ENCODE data around the gene ERGIC2. TPM values are rescaled to one million over a fixed set of nuclear protein-coding genes. Genes with fewer than 3 reads are reported as not detected.

Gene ERGIC2
- total and polyA plus RNA-seq, 2 donors from 2014 or later: 60.5 to 65.1 TPM

DNA sequence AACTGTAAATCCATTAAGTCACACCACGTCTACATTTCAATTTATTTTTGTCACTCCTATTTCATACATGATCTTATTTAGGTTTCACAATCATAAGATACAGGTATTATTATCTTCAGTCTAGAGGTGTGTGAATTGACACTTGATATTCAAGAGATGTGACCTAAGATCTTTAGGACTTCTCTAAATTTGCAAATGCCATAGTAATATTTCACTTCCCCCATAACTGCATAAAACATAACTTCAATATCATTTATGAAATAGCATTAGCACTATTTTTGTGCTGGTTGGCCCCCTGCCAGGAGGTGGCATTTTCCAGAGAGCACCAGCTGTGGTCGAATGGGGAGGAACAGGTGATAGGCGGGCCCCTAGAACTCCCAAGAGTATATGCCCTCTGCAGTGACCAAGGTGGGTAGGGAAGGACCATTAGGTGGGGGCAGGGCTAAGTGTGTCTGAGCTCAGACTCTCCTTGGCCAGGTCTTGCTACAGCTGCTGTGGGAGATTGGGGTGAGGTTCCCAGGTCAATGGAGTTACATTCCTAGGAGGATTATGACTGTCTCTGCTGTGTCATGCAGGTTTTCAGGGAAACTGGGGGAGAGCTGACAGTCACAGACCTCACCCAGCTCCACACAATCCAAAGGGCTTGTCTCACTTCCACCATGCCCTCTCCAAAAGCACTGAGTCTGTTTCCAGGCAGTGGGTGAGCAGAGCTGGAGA, 49.2 kb upstream of the ERGIC2 start:
- H3K36me3 ChIP-seq (ENCODE audit: control insufficient read depth in 2 of 3, insufficient read depth in 3 of 3, low read length in 3 of 3): no peaks in the 10 kb centered on the region
- H3K4me3 ChIP-seq (ENCODE audit: low read length in 3 of 3): no peak overlapping the region
- no peak overlapping the region for H3K27ac ChIP-seq (ENCODE audit: low read depth in 2 of 2, low read length in 2 of 2)
- intact Hi-C loops (cut with DNase I): no loop called here
- no peak overlapping the region for H3K9ac ChIP-seq (ENCODE audit: low read length in 3 of 3)
- no peak for DNase-seq
- TF ChIP-seq CTCF (IDR thresholded peaks at IDR 0.05; ENCODE audit: borderline replicate concordance, extremely low read depth, insufficient read depth): no peak
- no peaks in the 10 kb centered on the region for H3K4me1 ChIP-seq (ENCODE audit: control insufficient read depth in 2 of 3, insufficient read depth in 2 of 3, low read depth in 1 of 3, low read length in 3 of 3)
- H3K9me3 ChIP-seq (ENCODE audit: control insufficient read depth in 2 of 3, insufficient read depth in 1 of 3, low read length in 3 of 3): no peaks in the 10 kb centered on the region
- no peaks in the 10 kb centered on the region for H3K27me3 ChIP-seq (ENCODE audit: control insufficient read depth, insufficient read depth, low read length)
- FAIRE-seq: no peak

DNA sequence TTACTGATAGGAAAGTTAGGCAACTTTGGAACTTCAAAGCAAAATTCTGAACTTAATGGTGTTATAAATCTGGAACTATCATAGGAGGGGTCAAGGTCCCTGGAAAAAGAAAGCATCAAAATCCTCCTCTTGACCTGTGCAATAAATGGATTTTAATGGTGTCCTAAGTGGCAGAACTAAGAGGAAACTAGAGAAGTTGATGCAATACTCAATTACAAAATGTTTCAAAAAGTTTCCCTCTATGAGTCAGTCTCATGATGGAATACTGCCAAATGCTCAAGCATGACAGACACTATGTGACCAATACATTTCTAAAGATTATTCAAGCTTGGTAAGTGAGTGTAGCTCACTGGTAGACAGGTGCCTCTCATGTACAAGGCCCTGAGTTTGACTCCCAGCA, 47.7 kb upstream of the ERGIC2 start:
- Histone ChIP-seq H3K9me3 (ENCODE audit: control insufficient read depth in 2 of 3, insufficient read depth in 1 of 3, low read length in 3 of 3) (no peaks in the 10 kb centered on the region), H3K9ac (ENCODE audit: low read length in 3 of 3) (no peak overlapping the region), H3K4me1 (ENCODE audit: control insufficient read depth in 2 of 3, insufficient read depth in 2 of 3, low read depth in 1 of 3, low read length in 3 of 3) (no peaks in the 10 kb centered on the region), H3K27me3 (ENCODE audit: control insufficient read depth, insufficient read depth, low read length) (no peaks in the 10 kb centered on the region), H3K4me3 (ENCODE audit: low read length in 3 of 3) (no peak overlapping the region), H3K36me3 (ENCODE audit: control insufficient read depth in 2 of 3, insufficient read depth in 3 of 3, low read length in 3 of 3) (no peaks in the 10 kb centered on the region), H3K27ac (ENCODE audit: low read depth in 2 of 2, low read length in 2 of 2) (no peak overlapping the region)
- intact Hi-C loops (cut with DNase I): no loop called here
- TF ChIP-seq CTCF (IDR thresholded peaks at IDR 0.05; ENCODE audit: borderline replicate concordance, extremely low read depth, insufficient read depth): no peak
- FAIRE-seq (no peak), DNase-seq (no peak)

DNA sequence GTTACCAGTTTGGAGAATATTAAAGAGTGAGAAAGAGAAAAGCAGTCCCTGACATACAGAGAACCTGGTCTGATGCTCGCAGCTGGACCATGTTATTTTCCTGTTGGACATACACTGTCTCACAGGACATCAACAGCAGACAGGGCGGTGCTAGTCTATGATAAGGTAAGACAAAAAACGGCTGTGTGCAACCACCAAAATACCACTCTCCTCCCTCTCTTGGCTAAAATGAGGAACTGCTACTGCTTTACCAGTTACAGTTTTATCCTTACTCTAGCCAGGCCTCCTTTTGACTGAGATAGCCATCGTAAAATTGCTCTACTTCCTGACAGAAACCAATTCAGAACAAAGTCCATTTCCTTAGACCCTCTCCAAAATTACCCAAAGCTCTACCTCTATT, 47.0 kb upstream of the ERGIC2 start:
- no peaks in the 10 kb centered on the region for H3K4me1 ChIP-seq (ENCODE audit: control insufficient read depth in 2 of 3, insufficient read depth in 2 of 3, low read depth in 1 of 3, low read length in 3 of 3)
- H3K9ac ChIP-seq (ENCODE audit: low read length in 3 of 3): no peak overlapping the region
- H3K36me3 ChIP-seq (ENCODE audit: control insufficient read depth in 2 of 3, insufficient read depth in 3 of 3, low read length in 3 of 3): no peaks in the 10 kb centered on the region
- intact Hi-C loops (cut with DNase I): no loop called here
- no peak for TF ChIP-seq CTCF (IDR thresholded peaks at IDR 0.05; ENCODE audit: borderline replicate concordance, extremely low read depth, insufficient read depth)
- DNase-seq (no peak), FAIRE-seq (no peak)
- H3K27me3 ChIP-seq (ENCODE audit: control insufficient read depth, insufficient read depth, low read length): no peaks in the 10 kb centered on the region
- no peak overlapping the region for H3K4me3 ChIP-seq (ENCODE audit: low read length in 3 of 3)
- H3K9me3 ChIP-seq (ENCODE audit: control insufficient read depth in 2 of 3, insufficient read depth in 1 of 3, low read length in 3 of 3): no peaks in the 10 kb centered on the region
- H3K27ac ChIP-seq (ENCODE audit: low read depth in 2 of 2, low read length in 2 of 2): no peak overlapping the region

DNA sequence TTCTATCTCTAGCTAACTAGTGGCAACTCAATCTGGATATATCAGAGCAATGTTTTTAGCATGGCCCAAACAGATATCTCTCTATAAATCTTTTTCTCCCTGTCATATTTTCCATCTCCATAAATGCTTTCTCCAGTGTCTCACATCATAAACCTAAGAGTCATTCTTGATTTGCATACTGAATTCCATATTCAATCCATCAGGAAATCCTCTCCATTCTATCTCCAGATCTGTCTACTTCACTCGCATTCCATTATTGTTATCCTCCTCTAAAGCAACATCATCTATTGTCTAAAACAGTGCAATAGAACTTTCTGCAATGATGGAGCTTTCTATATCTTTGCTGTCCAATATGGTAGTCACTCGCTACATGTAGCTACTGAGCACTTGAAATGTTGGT, 45.5 kb upstream of the ERGIC2 start:
- Histone ChIP-seq H3K9ac (ENCODE audit: low read length in 3 of 3) (no peak overlapping the region), H3K27ac (ENCODE audit: low read depth in 2 of 2, low read length in 2 of 2) (no peak overlapping the region), H3K4me1 (ENCODE audit: control insufficient read depth in 2 of 3, insufficient read depth in 2 of 3, low read depth in 1 of 3, low read length in 3 of 3) (no peaks in the 10 kb centered on the region), H3K9me3 (ENCODE audit: control insufficient read depth in 2 of 3, insufficient read depth in 1 of 3, low read length in 3 of 3) (no peaks in the 10 kb centered on the region), H3K36me3 (ENCODE audit: control insufficient read depth in 2 of 3, insufficient read depth in 3 of 3, low read length in 3 of 3) (no peaks in the 10 kb centered on the region), H3K27me3 (ENCODE audit: control insufficient read depth, insufficient read depth, low read length) (no peaks in the 10 kb centered on the region), H3K4me3 (ENCODE audit: low read length in 3 of 3) (no peak overlapping the region)
- no peak for TF ChIP-seq CTCF (IDR thresholded peaks at IDR 0.05; ENCODE audit: borderline replicate concordance, extremely low read depth, insufficient read depth)
- intact Hi-C loops (cut with DNase I): no loop called here
- FAIRE-seq: no peak
- DNase-seq: no peak
